Measurements from ENCODE around the gene NAV2. TPM values are rescaled to one million over a fixed set of nuclear protein-coding genes. Genes with fewer than 3 reads are reported as not detected.

The NAV2 gene
- polyA plus RNA-seq, 1 donor (not counting 4 experiments of a cell fraction or from before 2014, with no cell fraction given) = 4.0 TPM

DNA sequence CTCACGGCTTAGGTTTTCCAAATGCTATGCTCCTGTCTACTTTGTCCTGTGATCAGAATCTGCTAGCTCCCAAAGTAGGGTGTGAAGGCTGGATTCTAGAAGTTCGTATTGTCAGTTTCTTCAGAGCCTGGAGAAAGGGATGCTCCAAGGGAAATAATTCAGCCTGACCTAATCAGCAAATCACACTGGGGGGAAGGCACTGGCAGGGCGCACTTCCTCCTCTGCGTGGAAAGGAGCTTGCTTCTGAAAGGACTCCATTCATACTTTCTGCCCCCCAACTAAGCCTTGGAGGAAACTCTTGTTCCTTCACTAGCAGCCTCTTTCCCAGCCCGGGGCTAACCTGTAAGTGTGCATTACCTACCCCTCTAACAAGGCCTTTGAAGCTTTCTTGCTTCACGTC, 165.9 kb downstream of the NAV2 start:
- dilution Hi-C loops (cut with MboI; ENCODE audit: extremely low pct_ligation_motif_present, low sequenced_read_pairs) = no loop called here
- H4K20me1 ChIP-seq (ENCODE audit: control insufficient read depth, extremely low read depth, insufficient read depth, low read length) = no peaks in the 10 kb centered on the region
- no peak overlapping the region for H3K9ac ChIP-seq (ENCODE audit: control insufficient read depth, extremely low read depth, insufficient read depth, low read length)
- no peak overlapping the region for H3K4me3 ChIP-seq (ENCODE audit: control insufficient read depth in 2 of 3, extremely low read depth in 1 of 3, insufficient read depth in 2 of 3, low read depth in 1 of 3, low read length in 3 of 3)
- TF ChIP-seq EZH2 (IDR thresholded peaks at IDR 0.05; ENCODE audit: low read length) = no peak
- TF ChIP-seq, protein P1, sequence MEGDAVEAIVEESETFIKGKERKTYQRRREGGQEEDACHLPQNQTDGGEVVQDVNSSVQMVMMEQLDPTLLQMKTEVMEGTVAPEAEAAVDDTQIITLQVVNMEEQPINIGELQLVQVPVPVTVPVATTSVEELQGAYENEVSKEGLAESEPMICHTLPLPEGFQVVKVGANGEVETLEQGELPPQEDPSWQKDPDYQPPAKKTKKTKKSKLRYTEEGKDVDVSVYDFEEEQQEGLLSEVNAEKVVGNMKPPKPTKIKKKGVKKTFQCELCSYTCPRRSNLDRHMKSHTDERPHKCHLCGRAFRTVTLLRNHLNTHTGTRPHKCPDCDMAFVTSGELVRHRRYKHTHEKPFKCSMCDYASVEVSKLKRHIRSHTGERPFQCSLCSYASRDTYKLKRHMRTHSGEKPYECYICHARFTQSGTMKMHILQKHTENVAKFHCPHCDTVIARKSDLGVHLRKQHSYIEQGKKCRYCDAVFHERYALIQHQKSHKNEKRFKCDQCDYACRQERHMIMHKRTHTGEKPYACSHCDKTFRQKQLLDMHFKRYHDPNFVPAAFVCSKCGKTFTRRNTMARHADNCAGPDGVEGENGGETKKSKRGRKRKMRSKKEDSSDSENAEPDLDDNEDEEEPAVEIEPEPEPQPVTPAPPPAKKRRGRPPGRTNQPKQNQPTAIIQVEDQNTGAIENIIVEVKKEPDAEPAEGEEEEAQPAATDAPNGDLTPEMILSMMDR (optimal IDR thresholded peaks at IDR 0.05 in 1 of 3, IDR thresholded peaks at IDR 0.05 in 1 of 3, conservative IDR thresholded peaks at IDR 0.05 in 1 of 3; ENCODE audit: extremely low read depth in 1 of 3, insufficient read depth in 2 of 3, low read length in 3 of 3) = no peak
- no peaks in the 10 kb centered on the region for H3K9me3 ChIP-seq (ENCODE audit: control insufficient read depth, low read depth, low read length)
- no peaks in the 10 kb centered on the region for H3K36me3 ChIP-seq (ENCODE audit: control insufficient read depth in 2 of 2, extremely low read depth in 1 of 2, insufficient read depth in 2 of 2, low read length in 2 of 2)
- H3K79me2 ChIP-seq (ENCODE audit: control insufficient read depth, insufficient read depth, low read length) = no peaks in the 10 kb centered on the region
- no peak for DNase-seq (ENCODE audit: low read depth, low spot score)
- H3K27me3 ChIP-seq (ENCODE audit: control insufficient read depth, extremely low read depth, insufficient read depth, low read length) = peaks cover 5% of the 10 kb centered on the region
- H3K9me1 ChIP-seq (ENCODE audit: control insufficient read depth, extremely low read depth, insufficient read depth, low read length) = no peaks in the 10 kb centered on the region
- no peak overlapping the region for H3K27ac ChIP-seq (ENCODE audit: control insufficient read depth, insufficient read depth, low read length)
- no peak for FAIRE-seq
- no peak overlapping the region for H2AFZ ChIP-seq (ENCODE audit: control insufficient read depth, low read length)
- no peaks in the 10 kb centered on the region for H3K4me1 ChIP-seq (ENCODE audit: control insufficient read depth, extremely low read depth, insufficient read depth, low read length)
- no peak overlapping the region for H3K4me2 ChIP-seq (ENCODE audit: control insufficient read depth, extremely low read depth, insufficient read depth, low read depth, low read length)

DNA sequence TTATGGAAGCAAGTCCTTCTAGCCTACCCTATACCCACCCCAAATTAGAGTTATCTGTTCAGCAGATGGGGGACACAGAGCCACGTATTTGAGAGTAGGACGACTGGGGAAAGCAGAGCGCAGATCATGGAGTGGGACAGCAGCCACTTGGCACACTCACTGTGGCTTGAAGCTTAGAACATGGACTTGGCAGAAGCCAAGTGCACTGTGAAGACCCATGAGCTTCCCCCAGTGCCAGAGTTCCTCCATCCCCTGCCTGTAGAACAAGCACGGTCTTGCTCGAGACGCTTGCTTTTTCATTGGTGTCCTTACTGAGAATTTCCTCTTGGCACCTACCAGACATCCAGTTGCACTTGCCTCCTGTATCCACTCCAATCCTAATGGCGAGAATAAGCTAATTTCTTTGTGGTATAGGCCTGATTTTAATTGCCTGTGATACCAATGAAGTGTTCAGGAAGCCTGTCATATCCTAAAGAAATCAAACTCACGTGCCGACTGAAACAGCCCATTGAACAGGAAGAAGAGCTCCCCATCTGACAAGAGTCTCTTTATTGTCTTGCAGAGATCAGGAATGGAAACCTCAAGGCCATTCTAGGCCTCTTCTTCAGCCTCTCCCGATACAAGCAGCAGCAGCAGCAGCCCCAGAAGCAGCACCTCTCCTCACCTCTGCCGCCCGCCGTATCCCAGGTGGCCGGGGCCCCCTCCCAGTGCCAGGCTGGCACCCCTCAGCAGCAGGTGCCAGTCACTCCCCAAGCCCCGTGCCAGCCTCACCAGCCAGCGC, 166.9 kb downstream of the NAV2 start:
- Histone ChIP-seq H3K4me1 (ENCODE audit: control insufficient read depth, extremely low read depth, insufficient read depth, low read length) (no peaks in the 10 kb centered on the region), H4K20me1 (ENCODE audit: control insufficient read depth, extremely low read depth, insufficient read depth, low read length) (no peaks in the 10 kb centered on the region), H3K79me2 (ENCODE audit: control insufficient read depth, insufficient read depth, low read length) (no peaks in the 10 kb centered on the region), H3K27me3 (ENCODE audit: control insufficient read depth, extremely low read depth, insufficient read depth, low read length) (peaks cover 5% of the 10 kb centered on the region), H3K4me2 (ENCODE audit: control insufficient read depth, extremely low read depth, insufficient read depth, low read depth, low read length) (no peak overlapping the region), H3K4me3 (ENCODE audit: control insufficient read depth in 2 of 3, extremely low read depth in 1 of 3, insufficient read depth in 2 of 3, low read depth in 1 of 3, low read length in 3 of 3) (no peak overlapping the region), H3K9me3 (ENCODE audit: control insufficient read depth, low read depth, low read length) (no peaks in the 10 kb centered on the region), H3K9me1 (ENCODE audit: control insufficient read depth, extremely low read depth, insufficient read depth, low read length) (no peaks in the 10 kb centered on the region), H3K36me3 (ENCODE audit: control insufficient read depth in 2 of 2, extremely low read depth in 1 of 2, insufficient read depth in 2 of 2, low read length in 2 of 2) (no peaks in the 10 kb centered on the region), H3K9ac (ENCODE audit: control insufficient read depth, extremely low read depth, insufficient read depth, low read length) (no peak overlapping the region), H2AFZ (ENCODE audit: control insufficient read depth, low read length) (no peak overlapping the region), H3K27ac (ENCODE audit: control insufficient read depth, insufficient read depth, low read length) (no peak overlapping the region)
- dilution Hi-C loops (cut with MboI; ENCODE audit: extremely low pct_ligation_motif_present, low sequenced_read_pairs) = no loop called here
- FAIRE-seq = no peak
- DNase-seq (ENCODE audit: low read depth, low spot score) = no peak
- TF ChIP-seq, protein P1 (optimal IDR thresholded peaks at IDR 0.05 in 1 of 3, IDR thresholded peaks at IDR 0.05 in 1 of 3, conservative IDR thresholded peaks at IDR 0.05 in 1 of 3; ENCODE audit: extremely low read depth in 1 of 3, insufficient read depth in 2 of 3, low read length in 3 of 3) = no peak
- no peak for TF ChIP-seq EZH2 (IDR thresholded peaks at IDR 0.05; ENCODE audit: low read length)
